ENCODE results near the gene SYT11.
"Not testable (repeated sequence)": the region's sequence is repeated elsewhere in the genome, so short reads cannot be mapped to it uniquely, and the experiment has no call there.

The SYT11 gene

GRCh38 chr1:155860970-155861510, 1.7 kb downstream of the SYT11 start:
- DNase-seq = no peak

- DNase-seq = no peak
These were observed 2.5 kb downstream of the SYT11 start for GRCh38 chr1:155861896-155862295.

DNA sequence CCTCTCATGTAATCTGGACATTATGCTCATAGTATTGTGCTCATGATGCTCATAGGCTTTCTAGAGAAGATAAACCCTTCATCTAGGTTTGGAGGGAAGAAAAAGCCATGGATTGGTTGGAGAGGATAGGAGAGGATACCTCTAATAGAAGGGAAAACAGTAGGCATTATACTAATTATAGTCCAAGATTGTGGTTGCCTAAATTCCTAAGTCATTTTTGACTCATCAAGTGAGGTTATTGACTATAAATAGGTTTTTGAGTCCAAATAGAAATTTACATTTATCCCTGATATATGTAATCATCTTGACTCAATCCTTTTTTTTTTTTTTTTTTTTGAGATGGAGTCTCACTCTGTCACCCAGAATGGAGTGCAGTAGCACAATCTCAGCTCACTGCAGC, 5.0 kb downstream of the SYT11 start:
- DNase-seq = no peak

GRCh38 chr1:155867766-155868165, 8.4 kb downstream of the SYT11 start:
- no peak for DNase-seq

- no peak for DNase-seq
These were observed 12.0 kb downstream of the SYT11 start for GRCh38 chr1:155871390-155871789.

DNA sequence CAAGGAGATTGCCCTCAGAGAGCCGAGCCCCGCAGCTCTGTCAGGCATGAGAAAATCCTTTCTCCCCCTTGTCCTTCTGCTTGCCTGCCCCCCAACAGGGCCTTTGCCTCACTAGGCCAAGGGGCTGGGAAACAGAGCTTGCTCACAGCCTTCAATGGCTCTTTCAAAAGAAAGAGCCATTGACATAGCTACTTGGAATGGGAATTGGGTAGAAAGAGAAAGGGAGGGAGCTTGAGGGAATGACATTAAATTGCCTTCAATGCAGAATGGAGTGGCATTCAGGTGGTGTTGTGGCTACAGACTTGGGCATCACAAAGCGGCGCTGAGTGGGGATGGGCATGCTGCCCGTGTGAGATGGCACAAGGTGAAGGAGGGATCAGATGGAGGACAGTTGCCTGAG, 13.2 kb downstream of the SYT11 start:
- DNase-seq = no peak

DNA sequence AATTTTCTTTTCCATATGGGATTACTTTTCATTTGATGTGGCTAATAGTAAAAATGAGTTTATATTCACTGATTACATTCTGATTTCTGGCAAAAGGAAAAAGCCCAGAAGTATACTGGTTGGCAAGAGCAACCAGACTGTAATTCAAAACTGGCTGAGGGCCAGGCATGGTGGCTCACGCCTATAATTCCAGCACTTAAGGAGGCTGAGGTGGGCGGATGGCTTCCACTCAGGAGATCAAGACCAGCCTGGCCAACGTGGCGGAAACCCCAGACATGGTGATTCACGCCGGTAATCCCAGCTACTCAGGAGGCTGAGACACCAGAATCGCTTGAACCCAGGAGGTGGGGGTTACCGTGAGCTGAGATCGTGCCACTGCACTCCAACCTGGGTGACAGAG, 14.5 kb downstream of the SYT11 start:
- no peak for DNase-seq

DNA sequence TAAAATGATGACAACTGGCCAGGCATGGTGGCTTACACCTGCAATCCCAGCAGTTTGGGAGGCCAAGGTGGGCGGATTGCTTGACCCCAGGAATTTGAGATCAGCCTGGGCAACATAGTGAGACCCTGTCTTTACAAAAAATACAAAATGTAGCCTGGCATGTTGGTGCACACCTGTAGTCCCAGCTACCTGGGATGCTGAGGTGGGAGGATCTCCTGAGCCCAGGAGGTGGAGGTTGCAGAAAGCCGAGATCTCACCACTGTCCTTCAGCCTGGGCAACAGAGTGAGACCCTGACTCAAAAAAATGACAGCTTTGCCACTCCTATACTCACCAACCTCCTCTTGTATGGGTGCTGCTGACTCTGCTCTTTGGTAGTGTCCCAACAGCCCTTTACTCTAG, 18.6 kb downstream of the SYT11 start:
- DNase-seq = no peak

GRCh38 chr1:155880251-155880650, 20.9 kb downstream of the SYT11 start:
- DNase-seq = no peak

GRCh38 chr1:155880950-155881349, 21.6 kb downstream of the SYT11 start:
- no peak for DNase-seq

DNA sequence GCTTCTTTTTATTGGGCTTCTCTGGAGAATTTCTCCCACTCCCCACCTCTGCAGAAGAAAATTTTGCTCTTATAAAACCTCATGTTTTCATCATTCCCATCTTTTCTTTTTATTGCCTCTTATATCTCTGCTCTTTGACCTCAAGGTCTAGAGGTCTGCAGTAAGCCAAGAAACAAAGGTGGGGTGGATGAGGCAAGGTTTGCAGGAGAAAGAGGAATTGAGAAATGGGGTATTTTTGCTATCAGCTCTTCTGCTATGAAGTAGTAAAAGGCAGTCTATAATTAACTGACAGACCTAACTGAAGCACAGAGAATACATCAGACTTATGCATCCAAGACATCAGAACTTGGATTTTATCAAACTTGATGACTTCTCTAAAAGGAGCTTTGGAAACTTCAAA, 22.9 kb downstream of the SYT11 start:
- no peak for DNase-seq

DNA sequence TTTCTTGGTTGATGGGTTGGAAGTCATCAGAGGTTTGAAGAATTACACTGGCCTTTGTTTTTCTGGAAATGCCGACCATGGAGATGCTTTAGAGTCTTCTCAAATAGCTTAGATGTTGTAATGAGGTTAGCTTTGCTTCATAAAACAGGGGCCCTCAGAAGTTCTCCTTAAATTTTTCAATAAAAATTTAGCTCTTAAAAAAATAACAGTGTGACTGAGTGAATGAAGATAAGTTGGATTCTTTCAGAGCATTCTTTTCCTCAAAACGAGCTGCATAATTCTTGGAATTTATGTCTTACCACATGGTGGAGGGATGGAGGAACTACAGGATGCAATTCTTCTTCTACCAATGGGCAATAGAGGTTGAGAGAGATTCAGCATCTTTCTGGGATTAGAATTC, 23.4 kb downstream of the SYT11 start:
- DNase-seq = no peak

- no peak for DNase-seq
These were observed 24.9 kb downstream of the SYT11 start for GRCh38 chr1:155884031-155884960.

DNA sequence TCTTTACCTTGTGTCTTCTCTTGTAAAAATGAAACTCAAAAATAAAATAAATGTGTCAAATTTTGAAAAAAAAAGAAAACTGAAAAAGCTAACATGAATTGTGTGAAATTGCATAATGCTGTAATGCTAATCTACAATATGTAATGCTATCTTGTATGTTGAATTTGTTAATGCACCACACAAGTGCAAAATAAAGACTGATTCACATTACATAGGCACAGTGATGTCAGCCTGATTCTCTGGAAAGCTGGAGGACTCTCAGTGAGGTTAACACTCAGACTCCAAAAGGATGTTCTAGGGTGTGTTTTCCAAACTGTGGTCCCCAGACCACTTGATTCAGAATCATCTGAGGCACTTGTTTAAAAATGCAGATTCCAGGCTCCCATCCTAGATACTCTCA, 25.6 kb downstream of the SYT11 start:
- DNase-seq = no peak

- no peak for DNase-seq
These were observed 29.1 kb downstream of the SYT11 start for GRCh38 chr1:155888481-155888880.

DNA sequence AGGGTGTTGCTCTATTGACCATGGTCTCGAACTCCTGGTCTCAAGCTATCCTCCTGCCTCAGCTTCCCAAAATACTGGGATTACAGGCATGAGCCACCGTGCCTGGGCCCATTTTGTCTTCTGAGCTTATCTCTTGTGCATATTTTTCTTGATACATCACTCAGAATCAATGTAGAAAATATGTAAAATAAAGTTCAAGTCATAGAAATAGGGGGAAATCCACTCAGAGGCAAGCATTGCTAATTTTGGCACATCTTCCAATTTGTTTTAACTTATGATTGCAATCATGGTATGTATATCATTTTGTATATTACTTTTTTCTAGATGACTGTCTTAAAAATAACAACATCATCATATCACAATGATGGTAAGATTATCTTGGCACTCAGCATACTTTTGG, 30.2 kb downstream of the SYT11 start:
- DNase-seq = no peak

- no peak for DNase-seq
These were observed 30.9 kb downstream of the SYT11 start for GRCh38 chr1:155890251-155890650.

- DNase-seq = no peak
These were observed 33.4 kb downstream of the SYT11 start for GRCh38 chr1:155892796-155893195.

- DNase-seq = no peak
These were observed 34.2 kb downstream of the SYT11 start for GRCh38 chr1:155893389-155894142.

DNA sequence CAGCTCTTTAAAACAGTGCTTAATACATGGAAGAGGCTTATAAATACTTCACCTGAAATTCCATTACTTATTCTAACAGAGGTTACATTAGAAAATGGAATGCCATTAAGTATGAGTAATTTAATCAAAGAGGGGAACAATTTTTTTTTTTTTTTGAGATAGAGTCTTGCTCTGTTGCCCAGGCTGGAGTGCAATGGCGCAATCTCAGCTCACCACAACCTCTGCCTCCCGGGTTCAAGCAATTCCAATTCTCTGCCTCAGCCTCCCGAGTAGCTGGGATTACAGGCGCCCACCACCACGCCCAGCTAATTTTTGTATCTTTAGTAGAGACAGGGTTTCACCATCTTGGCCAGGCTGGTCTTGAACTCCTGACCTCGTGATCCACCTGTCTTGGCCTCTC, 36.2 kb downstream of the SYT11 start:
- not testable (repeated sequence) for DNase-seq

DNA sequence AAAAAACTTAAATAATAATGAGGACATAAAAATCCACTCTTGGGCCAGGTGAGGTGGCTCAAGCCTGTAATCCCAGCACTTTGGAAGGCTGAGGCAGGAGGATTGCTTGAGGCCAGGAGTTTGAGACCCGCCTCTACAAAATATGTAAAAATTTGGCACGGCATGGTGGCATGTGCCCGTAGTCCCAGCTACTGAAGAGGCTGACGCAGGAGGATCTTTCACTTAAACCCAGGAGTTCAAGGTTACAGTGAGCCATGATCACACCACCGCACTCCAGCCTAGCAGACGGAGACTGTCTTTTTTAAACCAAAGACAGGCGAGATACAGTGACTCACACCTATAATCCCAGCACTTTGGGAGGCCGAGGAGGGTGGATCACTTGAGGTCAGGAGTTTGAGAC, 37.1 kb downstream of the SYT11 start:
- not testable (repeated sequence) for DNase-seq

- DNase-seq = no peak
These were observed 38.4 kb downstream of the SYT11 start for GRCh38 chr1:155897746-155898145.

DNA sequence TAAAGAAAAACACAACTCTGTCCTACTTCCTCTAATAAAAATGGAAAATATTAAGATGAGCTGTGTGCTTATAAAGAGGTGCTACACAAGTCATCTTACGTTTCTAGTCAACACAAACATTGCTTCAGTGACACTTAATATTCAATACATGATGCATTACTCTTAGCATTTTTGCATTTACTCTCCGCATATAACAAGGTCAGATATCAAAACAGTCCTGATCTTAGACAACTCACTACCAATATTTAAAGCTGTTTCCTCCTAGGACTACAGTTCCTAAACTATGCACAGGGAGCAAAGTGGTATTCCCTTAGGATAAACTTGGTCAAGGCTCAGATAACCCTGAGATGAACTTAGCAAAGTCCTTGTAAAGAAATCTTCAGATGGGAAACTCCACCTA, 39.5 kb downstream of the SYT11 start:
- no peak for DNase-seq

DNA sequence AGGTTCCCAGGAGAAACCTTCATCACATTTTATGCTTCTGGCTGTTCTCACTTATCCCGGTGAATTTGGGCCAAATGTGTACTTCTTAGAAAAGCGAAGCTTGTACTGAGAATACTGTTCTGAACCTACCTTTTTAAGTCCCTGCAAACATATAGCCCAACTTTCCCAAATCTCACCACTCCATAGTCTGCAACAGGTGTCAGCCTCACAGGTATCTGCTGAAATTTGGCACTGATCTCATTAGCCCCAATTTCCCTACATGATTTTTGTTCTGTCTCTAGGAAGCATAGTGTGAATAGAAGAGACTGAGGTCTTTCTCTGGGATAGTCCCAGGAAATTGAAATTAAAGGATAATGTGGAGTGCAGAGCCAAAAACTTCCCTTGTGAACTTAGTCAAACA, 40.3 kb downstream of the SYT11 start:
- no peak for DNase-seq

Data from NCI-H510A (cell line).